Muscle of back (tissue), 10 donors: ENCODE data around the gene SPART. TPM values are rescaled to one million over a fixed set of nuclear protein-coding genes. Genes with fewer than 3 reads are reported as not detected.

ENCODE experiments used
- polyA plus RNA-seq, 10 donors: library from polyadenylated mRNA; unstranded; fragments of 120-200 nt; gene quantifications; one replicate each; pipeline ENCODE4 v1.2.1, GENCODE V29; 2013; ENCODE audit not compliant: insufficient read length in 10 of 10

Gene SPART
- polyA plus RNA-seq, 10 donors = 58.7 to 97.6 (median 73.5) TPM

Other genes with a start within 250 kb of the SPART start
- 100 to 1,000 TPM in 2 of 10 donors, 10 to 100 TPM in 8; 64.3 to 130 (median 82.4) TPM for gene DCLK1, start 215.0 kb downstream of the SPART start, polyA plus RNA-seq
- gene SOHLH2, start 131.8 kb downstream of the SPART start, polyA plus RNA-seq = 1 to 10 TPM; 1.1 to 5.8 (median 2.7) TPM
- 1 to 10 TPM; 2.1 to 4.5 (median 3.2) TPM for gene CCDC169, start 48.6 kb downstream of the SPART start, polyA plus RNA-seq
- gene CCNA1, start 86.1 kb upstream of the SPART start, polyA plus RNA-seq = 1 to 10 TPM in 3 of 10 donors, under 1 TPM in 7; 0.46 to 1.6 (median 0.69) TPM